Measurements from ENCODE around the gene CFHR5.
A peak's percentile ranks its signal among the peaks of the same experiment; 100 is the strongest.
"Not testable (repeated sequence)": the region's sequence is repeated elsewhere in the genome, so short reads cannot be mapped to it uniquely, and the experiment has no call there.

- TF ChIP-seq, protein P1, sequence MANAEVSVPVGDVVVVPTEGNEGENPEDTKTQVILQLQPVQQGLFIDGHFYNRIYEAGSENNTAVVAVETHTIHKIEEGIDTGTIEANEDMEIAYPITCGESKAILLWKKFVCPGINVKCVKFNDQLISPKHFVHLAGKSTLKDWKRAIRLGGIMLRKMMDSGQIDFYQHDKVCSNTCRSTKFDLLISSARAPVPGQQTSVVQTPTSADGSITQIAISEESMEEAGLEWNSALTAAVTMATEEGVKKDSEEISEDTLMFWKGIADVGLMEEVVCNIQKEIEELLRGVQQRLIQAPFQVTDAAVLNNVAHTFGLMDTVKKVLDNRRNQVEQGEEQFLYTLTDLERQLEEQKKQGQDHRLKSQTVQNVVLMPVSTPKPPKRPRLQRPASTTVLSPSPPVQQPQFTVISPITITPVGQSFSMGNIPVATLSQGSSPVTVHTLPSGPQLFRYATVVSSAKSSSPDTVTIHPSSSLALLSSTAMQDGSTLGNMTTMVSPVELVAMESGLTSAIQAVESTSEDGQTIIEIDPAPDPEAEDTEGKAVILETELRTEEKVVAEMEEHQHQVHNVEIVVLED (CRISPR knock-in tag; IDR thresholded peaks at IDR 0.05; ENCODE audit: borderline replicate concordance), result 0 out of 2 replicates have a peak, but pooled peaks have one; percentile 42
- TF ChIP-seq CEBPZ (IDR thresholded peaks at IDR 0.05; ENCODE audit: low read length); ZNF547 (CRISPR knock-in tag; IDR thresholded peaks at IDR 0.05); ZBTB40 (IDR thresholded peaks at IDR 0.05); E2F2 (CRISPR knock-in tag; IDR thresholded peaks at IDR 0.05; ENCODE audit: borderline replicate concordance); ZNF12 (CRISPR knock-in tag; IDR thresholded peaks at IDR 0.05); ZNF740 (CRISPR knock-in tag; IDR thresholded peaks at IDR 0.05); HBP1 (CRISPR knock-in tag; IDR thresholded peaks at IDR 0.05; ENCODE audit: low read depth): not testable (repeated sequence)
- TF ChIP-seq POLR2AphosphoS5 (IDR thresholded peaks at IDR 0.05; ENCODE audit: low read depth, low read length) (peak; percentile 54; the same call in 1 of the 2 replicates), TAF1 (CRISPR knock-in tag; IDR thresholded peaks at IDR 0.05) (peak; percentile 27; the same call in 1 of the 2 replicates), ZBTB40 (CRISPR knock-in tag; IDR thresholded peaks at IDR 0.05) (peak; percentile 63; the same call in 1 of the 2 replicates)
These were observed 14.7 kb downstream of the CFHR5 start for GRCh38 chr1:196991919-196992651.

Data from HepG2 (cell line).